ENCODE data around the gene NFKBIE. TPM values are rescaled to one million over a fixed set of nuclear protein-coding genes. Genes with fewer than 3 reads are reported as not detected.

Gene NFKBIE
- total and polyA plus RNA-seq, 2 of the 13 experiments (the other 11 are each of a cell fraction or from before 2014, with no cell fraction given), result 6.7 to 14.5 TPM

GRCh38 chr6:44237021-44237812, 28.1 kb downstream of the NFKBIE start (continued):
- TF ChIP-seq ZNF407 (CRISPR knock-in tag; IDR thresholded peaks at IDR 0.05; ENCODE audit: not compliant biosample characterization) (no peak), ZBTB7B (CRISPR knock-in tag; IDR thresholded peaks at IDR 0.05) (0 out of 2 replicates have a peak, but pooled peaks have one; percentile 14), CEBPB (IDR thresholded peaks at IDR 0.05; ENCODE audit: borderline replicate concordance, low read depth, low read length) (0 out of 2 replicates have a peak, but pooled peaks have one; percentile 1), XBP1 (CRISPR knock-in tag; IDR thresholded peaks at IDR 0.05) (no peak), ZMAT3 (CRISPR knock-in tag; conservative IDR thresholded peaks at IDR 0.05) (no peak), RARG (CRISPR knock-in tag; IDR thresholded peaks at IDR 0.05; ENCODE audit: low read depth) (no peak), ZNF883 (CRISPR knock-in tag; IDR thresholded peaks at IDR 0.05; ENCODE audit: not compliant biosample characterization) (no peak), REPIN1 (CRISPR knock-in tag; IDR thresholded peaks at IDR 0.05; ENCODE audit: borderline replicate concordance, low read depth) (no peak), DNMT1 (CRISPR knock-in tag; IDR thresholded peaks at IDR 0.05) (0 out of 2 replicates have a peak, but pooled peaks have one; percentile 5), LCORL (IDR thresholded peaks at IDR 0.05) (no peak), LCORL (CRISPR knock-in tag; IDR thresholded peaks at IDR 0.05) (no peak), ZMYM4 (CRISPR knock-in tag; IDR thresholded peaks at IDR 0.05) (no peak), ZNF512B (CRISPR knock-in tag; IDR thresholded peaks at IDR 0.05; ENCODE audit: borderline replicate concordance) (0 out of 2 replicates have a peak, but pooled peaks have one; percentile 34), ZNF331 (CRISPR knock-in tag; IDR thresholded peaks at IDR 0.05) (peak; percentile 45), ZNF335 (CRISPR knock-in tag; IDR thresholded peaks at IDR 0.05) (peak; percentile 87; the same call in 1 of the 2 replicates), SATB2 (CRISPR knock-in tag; IDR thresholded peaks at IDR 0.05) (no peak), ZNF343 (CRISPR knock-in tag; IDR thresholded peaks at IDR 0.05) (no peak), RBM22 (optimal IDR thresholded peaks at IDR 0.05; ENCODE audit: low read length) (no peak), GATAD1 (CRISPR knock-in tag; IDR thresholded peaks at IDR 0.05) (peak; percentile 23; the same call in 1 of the 2 replicates)

Measured in HepG2 (cell line).